T-cell (primary cell): ENCODE data around the gene MTARC2. TPM values are rescaled to one million over a fixed set of nuclear protein-coding genes. Genes with fewer than 3 reads are reported as not detected.

Experiments used
- ATAC-seq, 4 experiments: fragments of 200-7000 bp in 3 of 4; fragments of 150-1000 bp in 1 of 4; cut with Tn5 transposase; replicated peaks in 1 of 4; 1 replicate in 3 of 4; 2 replicates in 1 of 4; pipeline ENCODE4 v1.10.0; 2021; ENCODE audit warnings: moderate library complexity in 3 of 4, mild to moderate bottlenecking in 2 of 4, moderate number of reproducible peaks in 1 of 4
- CTCF ChIA-PET, 2 donors: fragments of 300-600 bp; sonication (Branson Sonifier 250); formaldehyde crosslinking; loops; one replicate each; lab custom pipeline; 2022; ENCODE audit warnings: antibody characterized with exemption in 2 of 2; lab: Charles Lee
- POLR2A ChIA-PET, 2 donors: fragments of 300-600 bp; sonication (Branson Sonifier 250); formaldehyde crosslinking; loops; one replicate each; lab custom pipeline; 2022; ENCODE audit warnings: antibody characterized with exemption in 2 of 2; lab: Charles Lee
- DNase-seq, 35 experiments: peaks; one replicate each; pipeline versions ENCODE4 v3.0.0 to v3.0.0-alpha.2; 2013 to 2023
- H3K27ac ChIP-seq: one replicate; pipeline ENCODE4 v1.5.1; 2013; ENCODE audit warnings: low read length
- H3K27me3 ChIP-seq, 2 experiments: replicated peaks in 1 of 2; 1 replicate in 1 of 2; 2 replicates in 1 of 2; pipeline versions ENCODE4 v1.6.1 to v1.7.0; 2013; ENCODE audit warnings: low read length in 1 of 2, mixed read lengths in 1 of 2; ENCODE audit not compliant: control insufficient read depth in 2 of 2, insufficient read depth in 2 of 2; ENCODE audit errors: extremely low read depth in 1 of 2
- H3K36me3 ChIP-seq, 2 donors: 1 replicate in 1 of 2; 2 replicates in 1 of 2; pipeline versions ENCODE4 v1.6.1 to v1.7.0; 2013; ENCODE audit warnings: low read length in 1 of 2; ENCODE audit not compliant: control insufficient read depth in 2 of 2, insufficient read depth in 1 of 2; ENCODE audit errors: extremely low read depth in 1 of 2
- H3K4me1 ChIP-seq, 2 experiments: 1 replicate in 1 of 2; 2 replicates in 1 of 2; pipeline versions ENCODE4 v1.6.1 to v1.7.0; 2013; ENCODE audit warnings: low read length in 2 of 2, mixed read lengths in 1 of 2; ENCODE audit not compliant: insufficient read depth in 2 of 2, control insufficient read depth in 1 of 2; ENCODE audit errors: extremely low read depth in 1 of 2
- H3K4me3 ChIP-seq, 2 donors: 1 replicate in 1 of 2; 2 replicates in 1 of 2; pipeline versions ENCODE4 v1.5.1 to v1.7.0; 2013; ENCODE audit warnings: mild to moderate bottlenecking in 2 of 2, low read length in 1 of 2, moderate library complexity in 1 of 2; ENCODE audit not compliant: control insufficient read depth in 1 of 2; ENCODE audit errors: extremely low read depth in 1 of 2
- H3K9me3 ChIP-seq: 2 replicates; pipeline ENCODE4 v1.7.0; 2013
- H3K27ac Mint-ChIP-seq, 2 donors: one replicate each; pipeline ENCODE4 v1.8.0; 2020 to 2021; ENCODE audit warnings: mild to moderate bottlenecking in 2 of 2, mixed read lengths in 2 of 2
- H3K27me3 Mint-ChIP-seq, 2 donors: one replicate each; pipeline ENCODE4 v1.8.0; 2021 to 2022; ENCODE audit warnings: mixed read lengths in 2 of 2
- H3K36me3 Mint-ChIP-seq: one replicate; pipeline ENCODE4 v1.8.0; 2021; ENCODE audit warnings: mixed read lengths
- H3K4me1 Mint-ChIP-seq, 3 donors: one replicate each; pipeline ENCODE4 v1.8.0; 2020 to 2022; ENCODE audit warnings: mixed read lengths in 3 of 3, mild to moderate bottlenecking in 1 of 3
- H3K4me3 Mint-ChIP-seq, 3 donors: one replicate each; pipeline ENCODE4 v1.8.0; 2020 to 2022; ENCODE audit warnings: mild to moderate bottlenecking in 3 of 3, mixed read lengths in 3 of 3, moderate library complexity in 3 of 3
- H3K9me3 Mint-ChIP-seq, 3 donors: one replicate each; pipeline ENCODE4 v1.8.0; 2020 to 2022; ENCODE audit warnings: mixed read lengths in 3 of 3
- WGBS: methylation state at CpG from one replicate; pipeline ENCODE4 v1.1.5; 2013; ENCODE audit warnings: missing lambda C conversion rate; ENCODE audit not compliant: insufficient coverage; 5-methylcytosine and 5-hydroxymethylcytosine counted together
- total RNA-seq, 35 experiments: library from RNA in 6 of 35; stranded (reverse) in 6 of 35; fragments of 120-200 nt in 1 of 35; gene quantifications; one replicate each; pipeline versions ENCODE4 v1.2.1 to v1.2.4 and lab custom pipeline; 2013 to 2026

The MTARC2 gene
- total RNA-seq, 5 donors from 2014 or later (not counting 1 experiment from before 2014, with no cell fraction given), result 0.33 to 0.47 (median 0.41) TPM; not detected in 2

GRCh38 chr1:220806408-220806807, 58.3 kb downstream of the MTARC2 start:
- ChIA-PET POLR2A (no interaction called here), CTCF (no interaction called here)
- Mint-ChIP-seq H3K27ac (no peak overlapping the region), H3K27me3 (peaks cover 4 to 17% of the 10 kb centered on the region in 2 donors), H3K9me3 (no peaks in the 10 kb centered on the region), H3K4me1 (peaks cover 4 to 9% (median 7%) of the 10 kb centered on the region in 3 donors), H3K4me3 (no peak overlapping the region), H3K36me3 (no peaks in the 10 kb centered on the region)
- Histone ChIP-seq H3K36me3 (no peaks in the 10 kb centered on the region), H3K4me3 (no peak overlapping the region), H3K4me1 (peaks cover 0 to 6% of the 10 kb centered on the region in 2 experiments), H3K27ac (no peak overlapping the region), H3K27me3 (peaks cover 0 to 30% of the 10 kb centered on the region in 2 experiments), H3K9me3 (no peaks in the 10 kb centered on the region)
- DNase-seq (no peak), ATAC-seq (no peak)
- WGBS, result 74% methylated on average over 4 of the region's 4 CpGs

GRCh38 chr1:220807726-220808125, 59.6 kb downstream of the MTARC2 start:
- 60% methylated on average over 1 of the region's 6 CpGs for WGBS
- Histone ChIP-seq H3K27me3 (peaks cover 0 to 27% of the 10 kb centered on the region in 2 experiments), H3K36me3 (no peaks in the 10 kb centered on the region), H3K9me3 (no peaks in the 10 kb centered on the region), H3K4me3 (no peak overlapping the region), H3K27ac (no peak overlapping the region), H3K4me1 (peaks cover 0 to 6% of the 10 kb centered on the region in 2 experiments)
- Mint-ChIP-seq H3K27me3 (peaks cover 10 to 16% of the 10 kb centered on the region in 2 donors), H3K9me3 (no peaks in the 10 kb centered on the region), H3K27ac (no peak overlapping the region), H3K4me1 (peaks cover 4 to 9% (median 7%) of the 10 kb centered on the region in 3 donors), H3K36me3 (no peaks in the 10 kb centered on the region), H3K4me3 (no peak overlapping the region)
- ChIA-PET POLR2A (no interaction called here), CTCF (no interaction called here)
- ATAC-seq (no peak), DNase-seq (no peak)

- ChIA-PET POLR2A (interaction anchor here in 1 of 2 donors (0.6 kb wide), 1 partner anchor 40 kb away, joined by 4 read pairs; no protein-coding TSS in a partner anchor), CTCF (no interaction called here)
- DNase-seq, result no peak
- H3K4me3 ChIP-seq, result no peak overlapping the region
- Mint-ChIP-seq H3K27ac (no peak overlapping the region), H3K27me3 (peaks cover 15 to 20% of the 10 kb centered on the region in 2 donors), H3K4me3 (no peak overlapping the region), H3K4me1 (peaks cover 4 to 9% (median 7%) of the 10 kb centered on the region in 3 donors), H3K36me3 (no peaks in the 10 kb centered on the region), H3K9me3 (no peaks in the 10 kb centered on the region)
- no peaks in the 10 kb centered on the region for H3K36me3 ChIP-seq
- H3K9me3 ChIP-seq, result no peaks in the 10 kb centered on the region
- peaks cover 0 to 28% of the 10 kb centered on the region in 2 experiments for H3K27me3 ChIP-seq
- H3K4me1 ChIP-seq, result peaks cover 0 to 6% of the 10 kb centered on the region in 2 experiments
- no peak overlapping the region for H3K27ac ChIP-seq
- 78% methylated on average over 7 of the region's 11 CpGs for WGBS
- ATAC-seq, result no peak
Observed at GRCh38 chr1:220808345-220809186, 60.4 kb downstream of the MTARC2 start.

GRCh38 chr1:220809187-220809550, 61.0 kb downstream of the MTARC2 start:
- Histone ChIP-seq H3K27ac (no peak overlapping the region), H3K4me1 (peaks cover 0 to 6% of the 10 kb centered on the region in 2 experiments), H3K9me3 (no peaks in the 10 kb centered on the region), H3K27me3 (peaks cover 0 to 28% of the 10 kb centered on the region in 2 experiments), H3K36me3 (no peaks in the 10 kb centered on the region), H3K4me3 (no peak overlapping the region)
- H3K27ac Mint-ChIP-seq, result no peak overlapping the region
- no peak overlapping the region for H3K4me3 Mint-ChIP-seq
- CTCF ChIA-PET, result no interaction called here
- POLR2A ChIA-PET, result interaction anchor here in 1 of 2 donors (0.6 kb wide), 1 partner anchor 39 kb away, joined by 4 read pairs; no protein-coding TSS in a partner anchor
- no peaks in the 10 kb centered on the region for H3K9me3 Mint-ChIP-seq
- peaks cover 4 to 9% (median 7%) of the 10 kb centered on the region in 3 donors for H3K4me1 Mint-ChIP-seq
- no CpG with 5 or more reads among the region's 6 CpGs for WGBS
- DNase-seq (no peak), ATAC-seq (no peak)
- H3K36me3 Mint-ChIP-seq, result no peaks in the 10 kb centered on the region
- peaks cover 20% of the 10 kb centered on the region in 2 donors for H3K27me3 Mint-ChIP-seq

- WGBS, result 98% methylated on average over 5 of the region's 8 CpGs
- H3K4me1 ChIP-seq, result peaks cover 0 to 6% of the 10 kb centered on the region in 2 experiments
- no peak overlapping the region for H3K27ac ChIP-seq
- no peak for DNase-seq
- Mint-ChIP-seq H3K27ac (no peak overlapping the region), H3K4me1 (peaks cover 4 to 9% (median 7%) of the 10 kb centered on the region in 3 donors), H3K36me3 (no peaks in the 10 kb centered on the region), H3K27me3 (peaks cover 20 to 23% of the 10 kb centered on the region in 2 donors), H3K9me3 (no peaks in the 10 kb centered on the region), H3K4me3 (peak overlapping the region in 1 of 3 donors; percentile 65)
- peaks cover 0 to 32% of the 10 kb centered on the region in 2 experiments for H3K27me3 ChIP-seq
- ChIA-PET CTCF (interaction anchor here (0.9 to 1.3 kb wide), 4 partner anchors 15 to 626 kb away, joined by 3 to 5 read pairs (median 3); no protein-coding TSS in a partner anchor), POLR2A (no interaction called here)
- H3K4me3 ChIP-seq, result no peak overlapping the region
- no peak for ATAC-seq
- no peaks in the 10 kb centered on the region for H3K36me3 ChIP-seq
- no peaks in the 10 kb centered on the region for H3K9me3 ChIP-seq
Observed at GRCh38 chr1:220809704-220810103, 61.6 kb downstream of the MTARC2 start.

- H3K27ac ChIP-seq, result no peak overlapping the region
- Mint-ChIP-seq H3K9me3 (no peaks in the 10 kb centered on the region), H3K36me3 (no peaks in the 10 kb centered on the region), H3K27me3 (peaks cover 20 to 23% of the 10 kb centered on the region in 2 donors), H3K27ac (no peak overlapping the region), H3K4me1 (peaks cover 4 to 9% (median 7%) of the 10 kb centered on the region in 3 donors), H3K4me3 (peak overlapping the region; percentile 57 to 65 (median 57))
- no peaks in the 10 kb centered on the region for H3K36me3 ChIP-seq
- H3K9me3 ChIP-seq, result no peaks in the 10 kb centered on the region
- H3K4me3 ChIP-seq, result peak overlapping the region; percentile 24 to 28
- peaks cover 0 to 32% of the 10 kb centered on the region in 2 experiments for H3K27me3 ChIP-seq
- peaks cover 0 to 6% of the 10 kb centered on the region in 2 experiments for H3K4me1 ChIP-seq
- 15% methylated on average over 7 of the region's 20 CpGs for WGBS
- DNase-seq, result peak; percentile 39 to 82 (median 58)
- peak; percentile 86 to 91 (median 88) for ATAC-seq
- ChIA-PET CTCF (interaction anchor here (0.8 to 1.3 kb wide), 5 partner anchors 15 to 1645 kb away, joined by 3 to 5 read pairs (median 3); no protein-coding TSS in a partner anchor), POLR2A (no interaction called here)
Observed at GRCh38 chr1:220810179-220810653, 62.1 kb downstream of the MTARC2 start.
